ENCODE measurements around the gene KCNMA1.
"Not testable (repeated sequence)": the region's sequence is repeated elsewhere in the genome, so short reads cannot be mapped to it uniquely, and the experiment has no call there.

The KCNMA1 gene

DNA sequence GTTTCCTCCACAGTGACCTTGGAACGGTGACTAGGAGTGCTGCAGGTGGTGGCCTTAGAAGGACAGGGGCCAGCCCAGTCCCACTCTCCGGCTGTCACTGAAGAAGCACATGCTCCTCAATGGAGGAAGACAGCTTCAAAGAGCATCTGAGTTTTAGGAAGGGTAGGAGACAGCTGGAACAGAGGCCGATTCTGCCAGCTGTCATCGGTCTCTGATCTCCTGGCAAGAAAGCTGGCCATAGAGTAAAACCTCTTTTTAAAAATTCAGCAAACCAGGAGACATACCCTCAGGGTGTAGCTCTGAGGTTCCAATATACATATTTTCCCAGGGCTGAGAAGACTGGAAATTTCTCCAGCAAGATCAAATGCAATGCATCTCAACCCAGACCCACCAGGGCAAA is 55.9 kb downstream of the KCNMA1 start:
- DNase-seq, result no peak

DNA sequence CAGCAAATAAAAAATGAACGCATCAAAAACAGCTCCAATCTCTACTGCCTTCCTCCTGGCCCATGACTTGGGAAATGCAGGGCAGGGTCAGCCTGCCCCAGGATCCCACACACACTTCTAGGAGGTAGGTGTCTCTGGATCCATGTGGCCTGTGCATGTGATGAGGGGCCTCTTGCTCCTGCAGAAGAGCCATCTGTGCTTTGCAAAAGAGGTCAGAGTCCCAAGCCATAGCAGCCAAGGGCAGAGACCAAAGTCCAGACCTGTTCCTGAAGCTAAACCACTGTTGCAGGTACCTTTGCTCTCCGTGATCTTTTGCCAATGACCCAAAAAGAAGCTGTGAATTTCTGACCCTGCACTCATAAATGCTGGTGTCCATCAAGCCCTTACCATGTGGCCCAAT is 57.1 kb downstream of the KCNMA1 start:
- no peak for DNase-seq

DNA sequence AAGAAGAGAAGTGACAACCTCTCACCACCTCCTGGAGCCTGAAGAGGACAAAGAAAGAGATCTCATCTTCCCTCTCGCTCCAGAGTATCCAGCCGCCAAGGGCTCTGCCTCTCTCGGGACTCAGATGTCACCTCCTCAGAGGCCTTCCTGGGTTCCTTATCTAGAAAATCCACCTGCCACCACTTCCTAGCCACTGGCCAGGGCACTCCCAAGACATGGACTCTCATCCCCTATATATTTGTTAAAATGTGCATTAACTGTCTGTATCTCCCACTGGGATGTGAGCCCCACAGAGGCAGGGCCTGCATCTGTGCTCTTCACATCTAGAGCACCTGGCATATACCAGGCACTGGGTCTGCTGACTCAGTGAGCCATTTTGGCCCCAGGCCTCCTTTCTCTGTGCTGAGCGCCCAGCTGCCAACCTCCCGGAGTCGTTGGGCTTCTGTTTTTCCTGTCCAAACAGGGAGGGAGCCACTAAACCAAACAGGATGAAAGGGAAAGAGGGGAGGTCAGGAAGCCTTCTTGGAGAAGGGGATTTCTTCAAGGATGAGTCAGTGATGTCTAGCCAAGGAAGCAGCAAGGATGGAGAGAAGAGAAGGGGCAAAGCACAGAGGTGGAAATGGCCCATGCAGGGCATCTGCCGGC is 58.9 kb downstream of the KCNMA1 start:
- DNase-seq, result peak; percentile 42

DNA sequence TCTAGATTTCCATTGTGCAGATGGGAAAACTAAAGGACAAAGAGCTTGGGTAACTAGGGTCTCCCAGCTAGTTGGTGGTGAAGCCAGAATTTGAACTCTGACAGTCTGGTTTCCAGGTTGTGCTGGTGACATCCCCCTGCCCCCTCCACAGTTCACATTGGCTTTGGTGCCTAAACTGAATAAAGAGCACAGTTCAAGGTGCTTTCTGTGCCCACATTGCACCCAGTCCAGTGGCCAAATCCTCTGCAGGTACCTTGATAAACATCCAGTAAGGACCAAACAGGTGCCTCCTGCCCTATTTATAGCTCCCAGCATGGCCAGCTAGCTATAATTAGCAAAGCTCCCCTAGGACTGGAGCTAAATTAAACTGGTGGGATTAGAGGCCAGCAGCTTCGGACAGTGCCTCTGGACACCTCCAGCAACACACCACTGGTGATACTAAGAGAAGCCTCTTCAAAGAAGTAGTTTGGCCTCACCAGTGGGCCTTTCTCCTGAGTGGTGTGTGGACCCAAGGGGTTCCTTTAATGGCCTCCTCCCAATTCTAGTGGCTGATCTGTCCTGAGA is 59.9 kb downstream of the KCNMA1 start:
- DNase-seq, result no peak

DNA sequence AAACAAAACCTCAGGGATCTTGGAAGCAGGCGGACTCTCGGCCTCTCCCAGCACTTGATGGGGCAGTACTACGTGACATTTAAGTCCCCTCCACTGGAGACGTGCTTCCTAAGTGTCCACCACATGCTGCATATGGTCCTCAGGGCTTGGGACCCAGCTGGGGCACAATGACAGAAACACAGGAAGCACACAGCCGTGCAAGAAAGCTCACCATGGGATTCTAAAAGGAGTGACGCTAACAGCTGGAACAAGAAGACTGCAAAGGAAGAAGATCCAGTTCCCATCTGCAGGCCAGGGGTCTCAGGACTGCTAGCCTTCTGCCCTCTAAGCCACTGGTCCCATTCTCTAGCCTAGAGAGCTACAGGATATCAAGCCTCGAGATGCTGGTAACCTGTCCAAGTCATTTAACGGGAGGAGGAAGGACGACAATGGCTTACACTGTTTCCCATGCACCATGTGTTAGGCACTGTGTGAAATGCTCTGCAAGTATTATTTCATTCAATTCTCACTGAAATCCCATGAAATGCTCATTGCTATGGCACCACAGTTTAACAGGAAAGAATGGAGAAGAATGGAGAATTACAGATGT is 61.1 kb downstream of the KCNMA1 start:
- no peak for DNase-seq

DNA sequence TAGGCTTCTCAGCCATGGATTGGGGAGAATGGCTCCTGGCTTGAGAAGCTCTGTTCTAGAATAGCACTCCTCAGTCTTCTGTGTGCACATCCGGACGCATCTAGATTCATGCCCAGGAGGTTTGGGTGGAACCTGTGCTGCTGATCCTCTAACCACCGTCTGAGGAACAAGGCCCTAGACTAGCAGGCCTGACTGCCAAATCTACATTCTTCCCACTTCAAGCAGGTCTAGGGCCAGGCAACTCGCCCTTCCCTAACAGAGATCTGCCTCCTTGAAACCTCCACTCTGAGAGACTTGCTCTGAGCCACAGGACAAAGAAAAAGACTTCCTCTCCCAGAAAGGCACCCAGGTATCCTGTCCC is 61.6 kb downstream of the KCNMA1 start:
- no peak for DNase-seq

DNA sequence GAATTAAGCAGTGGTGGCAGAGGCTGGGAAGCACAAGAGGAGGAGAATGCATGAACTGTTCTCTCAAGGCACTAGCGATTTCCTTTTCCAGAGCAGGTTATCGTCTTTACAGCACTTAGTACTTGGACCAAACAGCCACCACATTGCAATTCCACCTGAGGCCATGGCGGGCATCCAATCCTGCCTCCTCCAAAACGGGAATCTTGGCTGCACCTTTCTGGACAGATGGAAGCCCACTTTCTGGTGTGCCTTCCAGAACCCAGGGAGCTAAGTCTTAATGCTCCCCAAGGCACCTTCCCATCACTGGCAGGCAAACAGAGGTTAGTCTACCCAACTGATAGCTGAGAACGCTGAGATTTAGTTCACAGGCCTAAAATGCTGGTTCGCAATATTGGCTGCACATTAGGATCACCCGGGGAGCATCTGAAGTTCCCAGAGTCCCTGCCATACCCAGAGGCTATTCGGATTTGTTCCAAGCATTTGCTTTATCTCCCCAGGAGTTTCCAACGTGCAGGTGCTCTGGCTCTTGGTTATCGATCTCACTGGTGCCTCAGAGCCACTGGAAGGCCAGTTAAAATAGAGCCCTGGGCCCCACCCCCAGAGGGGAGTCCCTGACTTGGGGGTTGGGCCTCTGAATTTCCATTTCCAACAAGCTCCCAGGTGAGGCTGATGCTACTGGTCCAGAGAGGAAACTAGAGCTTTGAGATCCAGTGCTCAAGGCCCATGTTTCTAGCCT is 62.2 kb downstream of the KCNMA1 start:
- no peak for DNase-seq

DNA sequence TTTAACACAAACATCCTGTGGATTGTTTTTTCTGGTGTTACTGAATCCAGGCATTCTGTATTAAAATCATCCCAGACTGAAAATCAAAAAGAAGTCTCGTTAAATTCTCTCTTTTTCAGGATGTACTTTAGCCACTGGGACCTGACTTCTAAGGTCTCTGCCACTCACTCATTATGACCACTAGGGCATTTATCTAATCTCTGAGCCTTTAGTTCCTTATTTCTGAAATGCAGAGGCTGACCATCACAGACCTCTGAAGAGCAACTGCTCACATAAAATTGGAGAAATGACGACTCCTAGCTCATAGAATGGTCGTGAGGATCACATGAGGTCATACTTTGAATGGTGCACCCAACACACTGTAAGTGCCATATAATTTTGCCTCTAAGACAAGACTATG is 63.2 kb downstream of the KCNMA1 start:
- DNase-seq, result no peak

DNA sequence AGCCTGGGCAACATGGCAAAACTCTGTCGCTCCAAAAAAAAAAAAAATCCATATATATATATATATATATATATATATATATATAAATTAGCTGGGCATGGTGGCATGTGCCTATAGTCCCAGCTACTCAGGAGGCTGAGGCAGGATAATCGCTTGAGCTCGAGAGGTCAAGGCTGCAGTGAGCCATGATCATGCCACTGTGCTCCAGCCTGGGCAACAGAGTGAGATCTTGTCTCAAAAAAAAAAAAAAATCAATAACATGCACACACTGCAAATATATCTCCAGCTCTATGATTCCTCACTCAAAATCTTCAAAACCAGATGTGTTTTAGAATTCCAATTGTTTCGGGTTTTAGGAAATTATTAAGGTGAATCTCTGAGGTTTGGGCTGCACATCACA is 65.1 kb downstream of the KCNMA1 start:
- not testable (repeated sequence) for DNase-seq

DNA sequence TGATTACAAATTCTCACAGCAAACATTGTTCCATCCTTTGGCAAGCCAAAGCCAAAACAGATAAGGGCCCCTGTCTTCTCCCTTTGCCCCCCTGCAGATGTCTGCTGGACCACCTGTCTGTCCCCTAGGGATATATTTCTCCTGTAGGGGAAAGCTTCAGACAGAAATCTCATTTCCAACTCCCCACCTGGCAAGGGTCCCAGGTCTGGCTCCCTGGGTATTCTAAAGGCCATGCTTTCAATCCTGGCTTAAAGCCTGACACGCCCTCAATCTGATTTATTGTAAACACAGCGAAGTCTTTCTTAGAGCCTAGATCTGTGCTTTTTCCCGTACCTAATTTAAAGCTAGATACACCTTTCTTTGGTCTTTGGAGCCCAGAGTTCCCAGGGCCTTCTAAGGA is 66.1 kb downstream of the KCNMA1 start:
- no peak for DNase-seq

DNA sequence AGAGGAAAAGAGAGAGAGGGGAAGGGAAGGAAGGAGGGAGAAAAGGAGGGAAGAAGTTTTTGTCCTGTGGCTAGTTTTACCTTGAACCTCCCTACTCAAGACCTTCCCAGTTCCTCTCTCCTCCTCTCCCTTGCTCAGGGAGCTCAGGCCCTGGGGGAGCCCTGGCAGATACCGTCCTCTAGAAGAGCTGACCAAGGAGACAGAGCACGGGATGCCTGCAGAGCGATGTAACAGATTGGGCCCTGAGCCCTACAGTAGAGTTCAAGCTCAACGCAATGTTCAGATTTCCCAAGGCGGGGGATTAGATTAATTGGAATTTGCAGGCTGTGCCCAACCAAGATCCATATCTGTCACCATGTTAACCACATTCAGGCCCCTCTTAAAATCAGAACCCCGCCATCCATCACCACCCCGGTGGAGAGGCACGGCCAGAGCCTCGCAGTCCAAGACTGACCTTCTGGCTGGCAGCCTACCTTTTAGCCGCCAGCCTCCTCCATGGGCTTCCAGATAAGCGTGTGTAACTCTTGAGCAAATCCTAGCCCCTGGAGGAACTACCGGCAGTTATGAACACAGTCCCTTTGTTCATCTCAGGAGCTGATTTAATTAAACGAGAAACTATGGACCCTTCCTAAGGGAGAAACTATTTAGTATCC is 70.6 kb downstream of the KCNMA1 start:
- DNase-seq, result peak; percentile 43

DNA sequence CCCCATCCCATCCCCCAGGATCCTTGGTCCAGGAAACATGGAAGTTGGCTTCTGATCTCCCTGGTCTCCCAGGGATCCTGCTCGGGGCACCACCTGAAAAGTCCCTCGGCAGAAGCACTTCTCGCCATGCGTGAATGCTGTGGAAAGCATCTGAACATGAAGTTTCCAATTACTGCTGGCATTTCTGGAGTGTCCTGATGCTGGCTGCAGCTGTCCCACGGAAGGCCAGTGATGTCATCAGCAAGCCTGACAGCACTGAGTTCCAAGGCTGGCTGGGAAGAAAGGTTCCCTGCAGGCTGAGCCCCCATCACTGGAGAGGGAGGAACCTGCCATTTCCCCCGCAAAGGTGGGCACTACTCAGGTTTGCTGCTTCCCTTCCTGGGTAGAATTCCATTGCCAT is 71.4 kb downstream of the KCNMA1 start:
- no peak for DNase-seq

DNA sequence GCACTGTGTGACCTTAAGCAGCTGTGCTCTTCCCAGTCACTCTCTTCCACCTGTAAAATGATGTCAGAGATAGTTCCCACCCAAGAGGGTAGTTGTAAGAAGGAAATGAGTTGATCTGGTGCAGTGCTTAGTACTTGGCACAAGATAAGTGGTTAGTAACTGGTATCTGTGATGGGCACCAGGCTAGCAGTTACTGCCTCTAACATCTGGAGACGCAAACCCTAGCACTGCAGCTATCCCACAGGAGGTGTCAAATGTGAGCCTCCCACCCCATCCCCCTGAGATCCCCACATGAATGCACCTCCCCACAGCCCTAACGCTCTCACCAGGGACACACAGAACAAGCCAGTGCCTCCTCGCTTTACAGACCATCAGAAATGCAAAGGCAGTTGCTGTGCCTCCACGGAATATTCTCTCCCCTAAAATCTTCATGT is 72.0 kb downstream of the KCNMA1 start:
- DNase-seq, result no peak

DNA sequence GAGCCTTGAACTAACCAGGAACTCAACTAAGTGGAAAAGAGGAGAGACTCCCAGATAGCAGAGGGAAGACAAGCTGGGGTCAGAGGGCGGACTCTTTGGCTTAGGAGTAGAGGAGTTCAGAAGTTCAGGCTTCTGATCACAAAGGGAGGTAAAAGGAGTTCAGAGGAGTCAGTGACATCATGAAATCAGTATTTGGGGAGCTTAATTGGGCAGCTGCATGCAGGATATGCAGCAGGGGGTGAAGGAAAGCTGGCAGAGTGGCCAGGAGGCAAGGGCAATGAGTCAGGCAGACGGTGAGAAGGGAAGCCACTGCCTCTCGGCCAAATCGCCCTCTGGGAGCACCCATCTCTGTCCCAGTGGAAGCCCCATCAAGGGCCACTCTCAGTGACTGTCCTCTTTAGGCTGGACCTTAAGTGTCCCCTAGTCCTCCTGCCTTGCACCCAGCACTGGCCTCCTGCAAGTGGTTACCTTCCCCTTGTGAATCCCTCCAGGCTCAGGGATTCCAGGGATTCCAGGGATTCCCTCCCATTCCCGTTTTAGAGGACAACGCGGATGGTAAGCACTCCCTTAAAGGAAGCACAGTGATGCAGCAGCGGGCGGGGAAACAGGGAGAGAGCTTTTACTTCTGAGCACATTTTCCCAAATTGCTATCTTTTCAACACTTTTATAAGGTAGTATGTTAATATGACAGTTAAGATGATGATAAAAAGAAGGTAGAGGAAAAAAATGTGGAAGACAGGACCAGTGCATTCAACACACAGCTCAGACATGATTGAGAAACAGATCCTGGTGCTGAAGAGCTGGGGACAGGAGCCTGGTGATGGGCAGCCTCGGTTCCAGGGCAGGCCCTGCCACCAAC is 72.6 kb downstream of the KCNMA1 start:
- peak; percentile 66 for DNase-seq

DNA sequence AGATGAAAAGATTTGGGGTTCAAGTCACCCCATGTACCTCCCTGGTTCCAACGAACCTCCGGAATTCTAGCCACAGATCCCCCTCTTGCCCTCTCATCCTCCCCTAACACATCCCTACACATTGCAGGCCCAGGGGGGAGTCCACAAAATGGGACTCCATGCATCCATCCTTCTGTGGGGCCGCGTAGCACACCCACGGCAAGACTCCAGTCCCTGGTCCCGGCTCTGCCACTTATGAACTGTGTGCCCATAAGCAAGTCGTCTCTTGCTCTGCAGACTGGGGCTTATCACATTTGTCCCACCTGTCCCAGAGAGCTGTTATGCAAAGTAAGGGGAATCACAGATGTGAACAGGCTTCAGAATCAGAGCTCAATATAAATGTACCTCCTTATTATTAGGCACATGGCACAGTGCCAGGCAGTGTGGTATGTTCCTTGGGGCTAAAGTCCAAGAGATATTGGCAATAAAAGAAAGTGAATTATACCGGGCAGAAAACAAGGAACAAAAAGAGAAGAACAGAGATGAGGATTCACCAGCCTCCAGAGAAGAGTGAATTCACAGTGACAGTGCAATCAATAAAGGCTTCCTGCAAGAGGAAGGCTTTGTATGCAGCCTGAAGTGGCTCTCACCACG is 73.9 kb downstream of the KCNMA1 start:
- no peak for DNase-seq

DNA sequence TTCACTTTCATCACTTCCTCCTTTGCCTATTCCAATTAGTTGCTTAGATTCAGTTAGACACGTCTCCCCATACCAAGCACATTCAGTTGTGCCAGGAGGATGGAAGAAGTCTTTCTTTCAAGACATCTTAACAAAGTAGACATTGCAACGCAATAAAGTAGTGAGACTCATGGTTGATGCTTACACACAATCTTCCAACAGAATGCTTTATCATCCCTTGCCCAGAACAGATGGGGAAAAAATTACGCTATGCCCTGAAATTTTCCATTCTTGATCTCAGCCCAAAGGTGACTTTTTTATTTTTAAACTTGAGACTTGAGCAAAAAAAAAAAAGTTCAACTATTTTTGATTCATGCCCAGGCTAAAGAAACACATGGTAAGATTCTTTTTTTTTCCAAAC is 74.9 kb downstream of the KCNMA1 start:
- DNase-seq, result no peak

DNA sequence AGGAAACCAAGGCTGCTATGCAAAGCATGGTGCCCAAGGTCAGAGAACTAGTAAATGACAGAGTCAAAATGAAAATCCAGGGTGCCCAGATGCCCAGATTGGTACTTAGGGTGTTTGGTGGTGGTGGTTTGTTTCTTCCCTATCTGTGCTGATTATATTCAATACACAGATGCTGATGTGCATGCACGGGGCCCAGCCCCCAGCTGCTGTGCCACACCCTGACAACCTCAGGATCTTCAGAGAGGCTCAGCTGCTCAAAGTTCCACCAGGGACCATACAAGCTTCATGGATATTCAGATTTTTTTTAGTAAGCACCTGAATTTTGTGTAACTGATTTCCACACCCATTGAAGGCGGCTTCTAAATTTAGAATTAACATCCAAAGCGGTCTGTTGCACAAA is 75.6 kb downstream of the KCNMA1 start:
- no peak for DNase-seq

DNA sequence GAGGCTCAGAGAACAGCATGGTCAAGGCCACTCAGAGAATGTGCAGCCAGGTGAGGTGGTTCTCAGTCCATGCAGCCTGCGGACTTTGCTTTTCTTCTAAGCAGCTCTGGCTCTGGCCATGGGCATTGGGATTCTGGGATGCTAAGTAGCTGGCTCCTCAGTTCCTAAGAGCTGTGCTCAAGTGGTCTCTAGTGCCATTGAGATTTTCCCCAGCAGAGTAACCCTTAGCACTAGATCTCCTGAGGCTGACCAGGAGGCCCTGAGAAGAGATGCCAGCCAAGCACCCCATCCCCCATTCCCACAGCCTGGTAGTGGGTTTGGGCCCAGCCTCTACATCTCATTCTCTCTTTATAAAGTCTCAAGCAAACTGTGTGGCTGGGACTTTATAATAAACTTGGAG is 77.1 kb downstream of the KCNMA1 start:
- DNase-seq, result no peak

DNA sequence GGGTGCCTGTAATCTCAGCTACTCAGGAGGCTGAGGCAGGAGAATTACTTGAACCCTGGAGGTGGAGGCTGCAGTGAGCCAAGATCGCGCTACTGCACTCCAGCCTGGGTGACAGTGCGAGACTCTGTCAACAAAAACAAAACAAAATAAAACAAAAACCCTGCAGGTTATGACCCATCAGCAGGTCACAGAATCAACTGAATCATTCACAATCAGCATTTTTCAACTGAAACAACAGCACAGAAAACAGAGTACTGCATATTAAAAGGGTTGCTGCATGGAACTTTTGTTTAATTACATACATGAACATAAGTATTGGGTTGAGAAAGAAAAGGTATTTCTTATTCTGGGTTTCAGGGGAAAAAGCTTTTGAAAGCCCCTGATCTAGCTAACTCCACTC is 77.6 kb downstream of the KCNMA1 start:
- no peak for DNase-seq

DNA sequence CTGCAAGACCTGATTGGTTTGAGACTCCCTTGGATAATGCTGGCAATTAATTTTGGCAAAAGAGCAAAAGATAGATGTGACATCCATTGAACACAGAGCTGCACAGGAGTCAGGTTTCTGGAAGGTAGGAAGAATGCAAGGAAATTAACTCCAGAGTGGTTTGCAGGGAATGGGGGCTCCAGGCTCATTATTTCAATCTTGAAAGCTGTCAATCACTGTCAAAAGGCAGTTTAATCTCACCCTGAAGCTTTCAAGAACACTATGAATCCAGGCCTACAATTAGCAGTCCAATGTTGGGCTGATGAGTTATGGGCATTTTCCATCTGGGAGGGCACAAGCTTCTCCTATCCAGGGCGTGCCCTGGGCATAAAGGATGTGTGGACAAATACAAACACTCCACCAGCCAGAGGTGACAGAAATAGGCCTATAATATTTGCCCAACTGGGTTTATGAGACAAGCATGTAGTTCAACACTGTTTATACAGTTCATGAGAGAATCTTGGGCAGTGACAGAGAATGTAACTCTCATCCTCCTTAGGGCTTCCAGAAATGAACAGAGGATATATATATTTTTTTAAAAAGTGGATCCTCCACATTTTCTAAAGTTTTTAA is 80.5 kb downstream of the KCNMA1 start:
- no peak for DNase-seq

DNA sequence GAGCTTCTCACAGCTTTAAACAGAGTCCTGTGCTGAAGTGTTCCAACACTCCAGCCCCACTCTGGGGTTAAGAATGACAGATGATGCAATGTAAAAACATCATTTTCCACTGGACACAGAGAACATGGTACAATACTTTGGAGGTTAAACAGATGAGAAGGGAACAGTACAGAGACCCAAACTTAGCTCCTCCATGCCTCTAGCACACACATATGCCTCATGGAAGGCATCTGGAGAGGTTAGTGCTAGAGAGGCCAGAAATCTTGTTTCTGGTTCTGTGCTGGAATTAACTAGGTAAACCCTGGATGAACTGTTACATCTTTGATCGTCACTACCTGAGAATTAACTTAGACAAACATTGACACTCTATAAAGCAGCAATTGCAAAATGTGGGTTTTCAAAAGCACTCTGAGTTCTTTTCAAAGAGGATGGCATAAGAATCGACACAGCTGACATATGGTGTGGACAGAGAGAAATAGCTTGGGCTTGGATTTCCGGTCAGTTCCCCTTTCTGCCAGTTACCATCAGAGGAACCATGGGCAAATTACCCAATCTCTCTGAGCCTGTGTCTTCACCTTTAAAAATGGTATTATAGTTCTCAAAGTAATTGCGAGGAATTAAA is 81.9 kb downstream of the KCNMA1 start:
- peak; percentile 58 for DNase-seq
